H1 (cell line): Measurements from ENCODE around the gene CHD2.

Experiments
- ASH2L ChIP-seq: fragments of 200-600, 300-600 bp; sonication (generic); IDR thresholded peaks from one replicate; pipeline ENCODE4 v1.7.1; 2017; ENCODE audit warnings: low read length
- BACH1 ChIP-seq: IDR thresholded peaks from 2 replicates; pipeline ENCODE4 v1.6.1; 2012; ENCODE audit warnings: low read length, improper control_type of control experiment
- CHD1 ChIP-seq: IDR thresholded peaks from 2 replicates; pipeline ENCODE4 v1.6.1; 2012; ENCODE audit warnings: low read depth, low read length, improper control_type of control experiment
- CHD2 ChIP-seq: IDR thresholded peaks from 2 replicates; pipeline ENCODE4 v1.6.1; 2012; ENCODE audit warnings: low read length, improper control_type of control experiment
- CTCF ChIP-seq, 3 experiments: IDR thresholded peaks; 1 replicate in 2 of 3; 2 replicates in 1 of 3; pipeline versions ENCODE4 v1.5.1 to v1.6.1; 2011; ENCODE audit warnings: low read length in 3 of 3, mild to moderate bottlenecking in 3 of 3, inconsistent platforms in 2 of 3, low read depth in 1 of 3, moderate library complexity in 1 of 3; ENCODE audit not compliant: insufficient read depth in 1 of 3; ENCODE audit errors: control extremely low read depth in 1 of 3
- E2F6 ChIP-seq: IDR thresholded peaks from 2 replicates; pipeline ENCODE4 v1.6.1; 2012; ENCODE audit warnings: inconsistent platforms
- EP300 ChIP-seq, 2 experiments: IDR thresholded peaks; 1 replicate in 1 of 2; 2 replicates in 1 of 2; pipeline ENCODE4 v1.6.1; 2011 to 2012; ENCODE audit warnings: low read depth in 2 of 2, low read length in 2 of 2, mild to moderate bottlenecking in 2 of 2, borderline replicate concordance in 1 of 2, inconsistent platforms in 1 of 2, moderate library complexity in 1 of 2
- FOSL1 ChIP-seq: IDR thresholded peaks from 2 replicates; pipeline ENCODE4 v1.6.1; 2011; ENCODE audit warnings: mild to moderate bottlenecking, low read depth, low read length, moderate library complexity; ENCODE audit not compliant: insufficient read depth
- MAX ChIP-seq: IDR thresholded peaks from 2 replicates; pipeline ENCODE4 v1.6.1; 2012; ENCODE audit warnings: inconsistent platforms
- POU5F1 ChIP-seq: IDR thresholded peaks from 2 replicates; pipeline ENCODE4 v1.6.1; 2011; ENCODE audit warnings: low read depth, mild to moderate bottlenecking, low read length, moderate library complexity
- RFX5 ChIP-seq: IDR thresholded peaks from 2 replicates; pipeline ENCODE4 v1.6.1; 2011; ENCODE audit warnings: low read depth, low read length, improper control_type of control experiment, borderline replicate concordance
- RXRA ChIP-seq: IDR thresholded peaks from 2 replicates; pipeline ENCODE4 v1.6.1; 2011; ENCODE audit warnings: low read depth, mild to moderate bottlenecking, low read length, moderate library complexity; ENCODE audit not compliant: insufficient read depth
- SAP30 ChIP-seq: fragments of 300-600 bp; sonication (generic); IDR thresholded peaks from 2 replicates; pipeline ENCODE4 v1.7.1; 2012; ENCODE audit warnings: low read length, moderate library complexity, mild to moderate bottlenecking, inconsistent platforms; ENCODE audit not compliant: insufficient read depth, insufficient replicate concordance

GRCh38 chr15:92954002-92954401 is 53.9 kb downstream of the CHD2 start:
- no peak for TF ChIP-seq MAX
- no peak for TF ChIP-seq RFX5
- no peak for TF ChIP-seq CTCF (IDR thresholded peaks at IDR 0.05; ENCODE audit: control extremely low read depth in 1 of 3, insufficient read depth in 1 of 3, low read depth in 1 of 3, low read length in 3 of 3)
- TF ChIP-seq SAP30 = no peak
- TF ChIP-seq RXRA = no peak
- TF ChIP-seq ASH2L = no peak
- no peak for TF ChIP-seq BACH1
- no peak for TF ChIP-seq EP300 (IDR thresholded peaks at IDR 0.05; ENCODE audit: borderline replicate concordance in 1 of 2, low read depth in 2 of 2, low read length in 2 of 2)
- no peak for TF ChIP-seq POU5F1
- no peak for TF ChIP-seq CHD2
- no peak for TF ChIP-seq E2F6
- TF ChIP-seq FOSL1 = no peak
- no peak for TF ChIP-seq CHD1
